Measurements from ENCODE around the gene RHBDL1. TPM values are rescaled to one million over a fixed set of nuclear protein-coding genes. Genes with fewer than 3 reads are reported as not detected.

Gene RHBDL1
- total RNA-seq, 4 donors from 2014 or later = 1.5 to 2.0 TPM; not detected in 2

DNA sequence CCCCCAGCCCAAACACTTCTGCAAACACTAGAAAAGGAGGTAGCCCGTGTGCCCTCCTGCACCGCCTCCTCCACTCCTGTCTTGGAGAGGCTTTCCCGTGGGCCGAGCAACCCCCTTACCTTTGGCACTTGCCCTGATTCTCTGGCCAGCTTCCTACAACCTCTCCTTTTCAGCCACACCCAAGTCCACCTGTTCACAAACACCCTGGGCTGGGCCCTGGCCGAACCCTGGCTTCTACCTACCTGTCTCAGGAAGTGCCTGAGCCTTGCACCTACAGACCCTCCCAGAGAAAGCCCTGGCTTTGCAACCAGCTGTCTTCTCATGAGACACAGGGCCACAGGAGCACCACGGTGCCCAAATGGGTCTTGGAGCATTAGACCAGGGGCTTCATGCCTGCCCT is 43.5 kb downstream of the RHBDL1 start:
- Histone ChIP-seq H3K4me3 (no peak overlapping the region), H3K9me3 (no peaks in the 10 kb centered on the region), H3K4me1 (peaks cover 5 to 29% of the 10 kb centered on the region in 2 donors), H3K27ac (no peak overlapping the region), H3K27me3 (no peaks in the 10 kb centered on the region), H3K36me3 (no peaks in the 10 kb centered on the region)
- no peak for DNase-seq
- TF ChIP-seq POLR2A (IDR thresholded peaks at IDR 0.05) = no peak
- TF ChIP-seq, protein P1, sequence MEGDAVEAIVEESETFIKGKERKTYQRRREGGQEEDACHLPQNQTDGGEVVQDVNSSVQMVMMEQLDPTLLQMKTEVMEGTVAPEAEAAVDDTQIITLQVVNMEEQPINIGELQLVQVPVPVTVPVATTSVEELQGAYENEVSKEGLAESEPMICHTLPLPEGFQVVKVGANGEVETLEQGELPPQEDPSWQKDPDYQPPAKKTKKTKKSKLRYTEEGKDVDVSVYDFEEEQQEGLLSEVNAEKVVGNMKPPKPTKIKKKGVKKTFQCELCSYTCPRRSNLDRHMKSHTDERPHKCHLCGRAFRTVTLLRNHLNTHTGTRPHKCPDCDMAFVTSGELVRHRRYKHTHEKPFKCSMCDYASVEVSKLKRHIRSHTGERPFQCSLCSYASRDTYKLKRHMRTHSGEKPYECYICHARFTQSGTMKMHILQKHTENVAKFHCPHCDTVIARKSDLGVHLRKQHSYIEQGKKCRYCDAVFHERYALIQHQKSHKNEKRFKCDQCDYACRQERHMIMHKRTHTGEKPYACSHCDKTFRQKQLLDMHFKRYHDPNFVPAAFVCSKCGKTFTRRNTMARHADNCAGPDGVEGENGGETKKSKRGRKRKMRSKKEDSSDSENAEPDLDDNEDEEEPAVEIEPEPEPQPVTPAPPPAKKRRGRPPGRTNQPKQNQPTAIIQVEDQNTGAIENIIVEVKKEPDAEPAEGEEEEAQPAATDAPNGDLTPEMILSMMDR (IDR thresholded peaks at IDR 0.05) = no peak
- intact Hi-C loops (cut with DNase I; ENCODE audit: low total_unique reads) = no loop called here

DNA sequence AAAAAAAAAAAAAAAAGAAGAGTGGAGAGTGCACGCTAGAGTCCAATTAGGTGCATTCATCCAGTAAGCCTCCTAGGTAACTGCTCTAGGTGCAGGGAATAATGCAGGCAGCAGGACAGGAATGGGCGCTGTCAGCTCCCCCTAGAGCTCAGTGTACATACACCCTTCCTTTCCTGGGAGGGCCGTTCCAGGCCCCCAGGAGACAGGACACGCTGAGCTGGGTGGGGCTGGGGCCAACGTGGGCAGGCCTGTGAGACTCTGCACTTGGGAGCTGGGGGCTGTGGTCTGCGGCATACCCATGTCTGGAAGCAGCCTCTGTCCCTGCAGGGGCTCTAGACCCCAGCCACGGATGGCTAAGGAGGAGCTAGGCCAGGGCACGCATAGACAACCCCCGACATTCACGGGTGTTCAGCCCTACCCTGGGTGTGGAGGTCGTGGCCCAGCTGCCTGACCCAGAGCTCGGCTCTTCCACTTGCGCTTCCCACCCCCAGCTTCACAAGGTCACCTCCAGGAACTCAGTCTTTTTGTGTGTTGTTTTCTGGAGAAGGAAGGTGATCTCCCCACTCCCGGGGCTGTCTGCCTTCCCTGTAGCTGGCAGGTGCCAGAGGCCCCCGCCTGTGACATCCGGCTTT is 44.5 kb downstream of the RHBDL1 start:
- Histone ChIP-seq H3K36me3 (no peaks in the 10 kb centered on the region), H3K4me3 (peak overlapping the region; percentile 64 to 79), H3K9me3 (no peaks in the 10 kb centered on the region), H3K27ac (peak overlapping the region; percentile 79 to 84), H3K27me3 (no peaks in the 10 kb centered on the region), H3K4me1 (peaks cover 5 to 29% of the 10 kb centered on the region in 2 donors)
- no peak for DNase-seq
- intact Hi-C loops (cut with DNase I; ENCODE audit: low total_unique reads) = no loop called here
- TF ChIP-seq POLR2A (IDR thresholded peaks at IDR 0.05) = no peak
- TF ChIP-seq, protein P1 (IDR thresholded peaks at IDR 0.05) = no peak

DNA sequence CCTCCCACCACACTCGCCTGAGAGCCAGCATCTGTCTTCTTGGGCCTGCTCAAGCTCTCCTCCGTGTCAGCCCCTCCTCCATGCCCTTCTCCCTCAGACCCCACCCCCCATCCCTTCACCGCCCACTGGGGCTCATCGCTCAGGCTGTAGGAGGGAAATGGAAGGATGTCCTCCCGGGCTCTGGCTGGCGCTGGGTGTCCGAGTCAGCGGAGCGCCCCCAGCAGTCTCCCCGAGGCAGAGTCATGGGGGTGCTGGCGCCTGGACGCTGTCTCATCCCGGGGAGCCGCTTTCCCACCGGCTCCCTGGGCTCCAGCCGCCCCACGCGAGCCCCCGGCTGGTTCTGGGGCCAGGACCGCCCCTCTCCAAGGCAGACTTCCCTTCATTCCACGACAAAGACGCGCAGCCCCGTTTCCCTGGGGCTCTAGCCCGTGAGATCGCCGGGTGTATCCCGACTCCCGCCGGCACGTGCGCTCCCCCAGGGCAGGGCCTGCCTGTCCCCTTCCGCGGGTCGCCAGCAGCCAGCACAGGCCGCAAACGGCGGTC is 45.0 kb downstream of the RHBDL1 start:
- intact Hi-C loops (cut with DNase I; ENCODE audit: low total_unique reads) = no loop called here
- peak; percentile 51 to 58 for DNase-seq
- Histone ChIP-seq H3K4me3 (peak overlapping the region; percentile 64 to 79), H3K36me3 (no peaks in the 10 kb centered on the region), H3K27me3 (no peaks in the 10 kb centered on the region), H3K4me1 (peaks cover 5 to 26% of the 10 kb centered on the region in 2 donors), H3K9me3 (no peaks in the 10 kb centered on the region), H3K27ac (peak overlapping the region; percentile 79 to 84)
- TF ChIP-seq, protein P1 (IDR thresholded peaks at IDR 0.05) = no peak
- TF ChIP-seq POLR2A (IDR thresholded peaks at IDR 0.05) = no peak

DNA sequence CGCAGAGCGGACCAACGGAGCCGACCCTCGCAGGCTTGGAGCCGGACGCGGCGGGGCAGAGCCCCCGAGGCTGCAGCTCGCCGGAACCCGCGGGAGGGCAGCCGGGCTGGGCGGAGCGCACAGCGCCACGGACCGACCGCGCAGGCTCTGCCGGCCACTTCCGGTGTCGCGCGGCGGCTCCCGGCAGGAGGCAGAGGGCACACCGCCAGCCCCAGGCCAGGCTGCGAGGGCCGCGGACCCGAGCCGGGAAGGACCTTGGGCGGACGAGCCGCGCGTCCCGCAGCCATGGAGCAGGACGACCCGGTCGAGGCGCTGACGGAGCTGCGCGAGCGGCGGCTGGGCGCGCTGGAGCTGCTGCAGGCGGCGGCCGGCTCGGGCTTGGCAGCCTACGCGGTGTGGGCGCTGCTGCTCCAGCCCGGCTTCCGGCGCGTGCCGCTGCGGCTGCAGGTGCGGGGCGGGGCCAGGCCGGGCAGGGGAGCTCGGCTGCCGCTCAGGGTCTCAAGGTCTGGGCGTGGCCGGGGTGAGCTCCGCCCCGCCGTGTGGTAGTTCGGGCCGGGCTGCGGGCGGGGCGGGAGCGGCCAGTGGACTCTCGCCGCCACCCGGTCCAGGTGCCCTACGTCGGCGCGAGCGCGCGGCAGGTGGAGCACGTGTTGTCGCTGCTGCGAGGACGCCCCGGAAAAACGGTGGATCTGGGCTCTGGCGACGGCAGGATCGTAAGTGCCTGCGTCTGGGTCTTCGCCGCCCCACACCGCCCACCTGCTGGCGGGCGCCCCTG is 45.7 kb downstream of the RHBDL1 start, which contains the start of gene ANTKMT:
Gene ANTKMT, plus strand, starts transcription at position 157 of the 775 bp plus-strand sequence. Its CDS starts 129 bp downstream, at position 286.
- peak; percentile 33 to 67 for TF ChIP-seq POLR2A (IDR thresholded peaks at IDR 0.05)
- TF ChIP-seq, protein P1 (IDR thresholded peaks at IDR 0.05) = peak in 3 of 4 experiments; percentile 18 to 44 (median 27)
- H3K4me1 ChIP-seq = peaks cover 3 to 20% of the 10 kb centered on the region in 2 donors
- no peaks in the 10 kb centered on the region for H3K36me3 ChIP-seq
- intact Hi-C loops (cut with DNase I; ENCODE audit: low total_unique reads) = no loop called here
- no peaks in the 10 kb centered on the region for H3K9me3 ChIP-seq
- peak within 1 kb of the TSS; percentile 64 to 79 for H3K4me3 ChIP-seq
- peaks cover 0 to 3% of the 10 kb centered on the region in 2 donors for H3K27me3 ChIP-seq
- DNase-seq = peak; percentile 57 to 78
- peak within 1 kb of the TSS; percentile 79 to 84 for H3K27ac ChIP-seq

Data from uterus (tissue), 4 donors.